Effector memory CD8-positive, alpha-beta T cell (primary cell): ENCODE results near the gene MLLT10.
A peak's percentile ranks its signal among the peaks of the same experiment; 100 is the strongest.
"Not testable (repeated sequence)": the region's sequence is repeated elsewhere in the genome, so short reads cannot be mapped to it uniquely, and the experiment has no call there.

ENCODE experiments used
- ATAC-seq: fragments of 150-1000 bp; cut with Tn5 transposase; replicated peaks from 2 replicates; pipeline ENCODE4 v1.10.0; 2021; ENCODE audit warnings: mild to moderate bottlenecking, moderate library complexity
- DNase-seq, 3 experiments: peaks; one replicate each; pipeline ENCODE4 v3.0.0; 2021
- H3K27ac Mint-ChIP-seq, 2 donors: one replicate each; pipeline ENCODE4 v1.8.0; 2022; ENCODE audit warnings: mild to moderate bottlenecking in 2 of 2, mixed read lengths in 2 of 2, moderate library complexity in 2 of 2
- H3K27me3 Mint-ChIP-seq, 2 donors: one replicate each; pipeline ENCODE4 v1.8.0; 2022; ENCODE audit warnings: mixed read lengths in 2 of 2
- H3K36me3 Mint-ChIP-seq: one replicate; pipeline ENCODE4 v1.8.0; 2022; ENCODE audit warnings: mild to moderate bottlenecking, moderate library complexity, mixed read lengths; ENCODE audit not compliant: insufficient read depth
- H3K4me1 Mint-ChIP-seq, 2 donors: one replicate each; pipeline ENCODE4 v1.8.0; 2022; ENCODE audit warnings: low read depth in 2 of 2, mixed read lengths in 2 of 2
- H3K4me3 Mint-ChIP-seq, 2 donors: one replicate each; pipeline ENCODE4 v1.8.0; 2022; ENCODE audit warnings: mild to moderate bottlenecking in 2 of 2, mixed read lengths in 2 of 2, moderate library complexity in 2 of 2
- H3K9me3 Mint-ChIP-seq, 2 donors: one replicate each; pipeline ENCODE4 v1.8.0; 2022; ENCODE audit warnings: mixed read lengths in 2 of 2

Gene MLLT10

DNA sequence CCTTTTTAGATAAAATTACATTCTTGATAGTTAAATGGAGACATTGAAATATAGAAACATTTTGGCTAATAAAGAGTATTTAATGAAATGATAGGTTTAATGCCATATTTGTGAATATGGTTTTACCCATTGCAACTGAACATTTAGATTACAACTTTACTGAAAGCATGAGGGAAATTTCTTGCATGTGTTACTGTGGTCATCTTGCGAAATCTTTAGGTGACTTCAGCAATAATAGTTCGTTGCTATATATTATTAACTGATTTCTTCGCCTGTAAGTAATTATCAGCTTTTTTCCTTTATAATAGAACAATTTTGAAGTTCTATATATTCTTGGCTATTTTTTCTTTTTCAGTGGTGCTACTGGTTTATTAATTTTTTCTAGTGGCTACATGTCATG, 83.2 kb downstream of the MLLT10 start:
- H3K4me3 Mint-ChIP-seq, result no peak overlapping the region
- H3K27me3 Mint-ChIP-seq, result no peaks in the 10 kb centered on the region
- peaks cover 31% of the 10 kb centered on the region for H3K36me3 Mint-ChIP-seq
- no peaks in the 10 kb centered on the region for H3K9me3 Mint-ChIP-seq
- H3K27ac Mint-ChIP-seq, result no peak overlapping the region
- ATAC-seq (no peak), DNase-seq (no peak)
- peaks cover 10 to 20% of the 10 kb centered on the region in 2 donors for H3K4me1 Mint-ChIP-seq

DNA sequence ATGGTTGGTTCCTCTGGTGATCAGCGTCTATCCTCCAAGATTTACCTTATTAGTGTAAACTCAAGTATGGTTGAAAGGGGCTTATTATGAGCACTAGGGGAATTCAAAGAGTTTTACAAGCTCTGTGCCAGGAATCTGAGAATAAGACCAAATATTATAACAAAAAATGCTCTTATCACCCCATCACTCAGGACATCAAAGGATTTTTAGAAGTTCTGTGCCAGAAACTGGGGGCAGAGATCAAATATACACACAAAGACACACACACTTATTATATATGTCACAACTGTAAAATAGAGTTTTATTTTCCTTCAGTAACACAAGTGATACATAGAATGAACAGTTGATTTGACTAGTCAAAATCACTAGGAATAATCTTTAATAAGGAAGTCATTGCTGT, 89.3 kb downstream of the MLLT10 start:
- H3K27ac Mint-ChIP-seq, result no peak overlapping the region
- no peaks in the 10 kb centered on the region for H3K27me3 Mint-ChIP-seq
- peaks cover 23% of the 10 kb centered on the region for H3K36me3 Mint-ChIP-seq
- H3K9me3 Mint-ChIP-seq, result no peaks in the 10 kb centered on the region
- no peak for DNase-seq
- peaks cover 14 to 17% of the 10 kb centered on the region in 2 donors for H3K4me1 Mint-ChIP-seq
- ATAC-seq, result no peak
- no peak overlapping the region for H3K4me3 Mint-ChIP-seq

DNA sequence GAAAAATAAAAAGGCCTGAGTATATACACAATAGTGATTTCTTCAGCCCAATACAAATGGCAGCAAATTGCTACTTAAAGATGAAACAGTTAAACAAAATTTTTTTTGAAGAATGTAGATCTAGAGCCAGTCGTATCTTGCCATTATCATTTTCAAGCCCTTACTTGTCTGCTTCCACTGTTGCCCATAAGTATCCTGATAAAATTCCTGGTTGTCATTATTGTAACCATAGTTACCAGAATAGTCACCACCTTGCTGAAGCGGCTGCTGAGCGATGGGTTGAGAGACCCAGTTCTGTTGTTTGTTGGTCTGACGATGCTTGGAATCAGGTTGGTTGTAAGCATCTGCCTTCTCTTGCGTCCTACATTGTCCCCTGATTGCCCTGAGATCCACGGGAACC, 90.4 kb downstream of the MLLT10 start:
- not testable (repeated sequence) for ATAC-seq, H3K27me3 Mint-ChIP-seq, H3K9me3 Mint-ChIP-seq, H3K4me3 Mint-ChIP-seq, DNase-seq
- peak overlapping the region; percentile 14 to 81 for H3K27ac Mint-ChIP-seq
- peaks cover 24% of the 10 kb centered on the region for H3K36me3 Mint-ChIP-seq
- peaks cover 14 to 19% of the 10 kb centered on the region in 2 donors for H3K4me1 Mint-ChIP-seq

DNA sequence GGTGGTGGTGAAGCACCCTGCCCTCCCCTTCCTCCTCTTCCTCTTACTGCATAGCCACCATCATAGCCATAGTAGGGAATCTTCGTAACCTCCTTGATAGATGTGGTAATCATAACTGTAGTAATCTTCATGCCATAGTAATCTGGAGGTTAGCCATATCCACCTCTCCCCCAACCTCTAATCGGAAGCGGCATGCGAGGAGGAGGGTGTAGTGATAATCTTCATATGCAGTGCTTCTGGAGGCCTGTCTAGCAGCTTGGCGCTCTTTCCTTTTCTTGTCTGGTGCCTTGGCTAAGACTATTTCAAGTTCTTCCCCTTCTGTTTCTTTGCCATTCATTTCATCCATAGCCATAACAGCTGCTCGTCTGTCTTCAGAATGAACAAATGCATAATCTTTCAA, 90.9 kb downstream of the MLLT10 start:
- Mint-ChIP-seq H3K4me1 (peaks cover 16 to 25% of the 10 kb centered on the region in 2 donors), H3K36me3 (peaks cover 20% of the 10 kb centered on the region), H3K27ac (peak overlapping the region; percentile 14 to 81), H3K27me3 (no peaks in the 10 kb centered on the region), H3K9me3 (no peaks in the 10 kb centered on the region), H3K4me3 (no peak overlapping the region)
- no peak for ATAC-seq
- no peak for DNase-seq

DNA sequence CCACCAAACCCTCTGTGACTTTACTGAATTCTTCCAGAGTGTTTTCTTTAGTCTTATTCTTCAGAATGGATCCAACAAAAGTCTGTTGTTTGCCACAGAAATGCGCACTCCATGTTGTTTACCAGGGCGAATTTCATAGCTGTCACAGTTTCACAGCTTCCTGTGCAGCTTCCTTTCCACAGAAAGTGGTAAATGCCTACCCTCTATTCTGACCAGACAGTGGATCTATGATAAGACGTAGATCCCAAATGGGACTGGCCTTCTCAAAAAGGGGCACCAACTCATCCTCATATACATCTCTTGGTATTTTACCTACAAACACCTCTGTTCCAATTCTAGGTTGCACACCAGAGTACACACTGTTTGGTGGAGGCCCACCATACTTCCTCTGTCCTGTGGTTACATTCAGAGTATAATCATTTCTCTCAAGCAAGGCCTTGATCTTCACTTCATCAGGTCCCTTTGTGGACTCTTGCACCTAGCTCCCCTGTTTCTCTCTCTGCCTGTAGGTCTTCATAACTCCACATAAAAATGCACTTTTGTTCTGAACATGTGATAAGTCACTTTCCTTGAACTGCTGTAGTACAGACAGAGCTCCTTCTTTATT, 91.7 kb downstream of the MLLT10 start:
- no peaks in the 10 kb centered on the region for H3K27me3 Mint-ChIP-seq
- no peak for ATAC-seq
- H3K4me3 Mint-ChIP-seq, result peak overlapping the region in 1 of 2 donors; percentile 3
- H3K9me3 Mint-ChIP-seq, result no peaks in the 10 kb centered on the region
- no peak for DNase-seq
- H3K27ac Mint-ChIP-seq, result peak overlapping the region; percentile 14 to 81
- H3K36me3 Mint-ChIP-seq, result peaks cover 19% of the 10 kb centered on the region
- H3K4me1 Mint-ChIP-seq, result peaks cover 19 to 26% of the 10 kb centered on the region in 2 donors

DNA sequence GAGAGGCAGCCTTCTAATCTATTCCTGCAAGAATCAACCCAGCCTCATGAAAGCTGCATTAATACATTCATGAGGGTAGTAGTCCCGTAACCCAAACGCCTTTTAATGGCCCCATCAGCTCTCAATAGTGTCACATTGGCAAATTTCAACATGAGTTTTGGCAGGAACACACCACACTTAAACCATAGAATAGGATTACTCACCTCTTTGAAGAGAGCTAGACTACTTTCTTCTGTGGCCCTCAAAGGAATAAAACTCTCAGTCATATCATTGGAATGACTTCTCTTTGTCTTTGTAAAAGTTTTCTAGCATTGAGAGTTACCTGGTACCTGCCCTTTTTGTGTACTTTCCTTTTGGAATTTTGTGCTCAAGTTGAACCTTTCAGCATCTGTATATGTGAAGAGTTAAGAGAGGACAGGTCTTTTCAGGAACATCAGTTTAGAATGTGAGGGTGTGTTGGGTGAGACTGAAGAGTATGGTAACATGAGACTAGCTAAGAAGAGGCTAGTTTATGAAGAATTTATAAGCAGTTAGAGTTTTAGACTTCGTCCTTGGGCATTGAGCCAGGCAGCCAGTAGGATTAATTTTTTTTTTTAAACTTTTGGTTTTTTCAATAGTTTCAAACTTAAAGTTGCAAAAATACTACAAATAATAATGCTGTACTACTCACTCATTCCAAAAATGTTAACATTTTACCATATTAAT, 92.6 kb downstream of the MLLT10 start:
- peak overlapping the region in 1 of 2 donors; percentile 81 for H3K27ac Mint-ChIP-seq
- peaks cover 19% of the 10 kb centered on the region for H3K36me3 Mint-ChIP-seq
- no peaks in the 10 kb centered on the region for H3K9me3 Mint-ChIP-seq

DNA sequence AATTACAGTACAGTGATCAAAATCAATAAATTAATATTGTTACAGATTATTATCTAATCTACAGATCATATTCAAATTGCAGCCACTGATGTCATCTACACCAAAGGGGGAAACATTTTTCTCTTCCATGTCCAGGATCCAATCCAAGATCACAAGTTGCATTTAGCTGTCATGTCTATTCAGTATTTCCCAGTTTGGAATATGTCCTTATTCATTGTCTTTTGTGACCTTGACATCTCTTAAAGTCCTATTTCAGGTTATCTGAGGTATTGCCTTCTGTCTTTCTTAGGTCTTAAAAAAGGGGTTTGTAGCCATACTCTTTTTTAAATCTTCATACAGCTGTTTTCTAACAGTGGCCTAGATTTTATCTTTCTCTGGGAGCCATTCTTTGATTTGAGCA, 93.3 kb downstream of the MLLT10 start:
- DNase-seq (no peak), ATAC-seq (no peak)
- Mint-ChIP-seq H3K27me3 (no peaks in the 10 kb centered on the region), H3K36me3 (peaks cover 23% of the 10 kb centered on the region), H3K9me3 (no peaks in the 10 kb centered on the region), H3K4me1 (peaks cover 19 to 32% of the 10 kb centered on the region in 2 donors), H3K27ac (peak overlapping the region in 1 of 2 donors; percentile 36), H3K4me3 (no peak overlapping the region)

More for the DNA sequence above, 92.6 kb downstream of the MLLT10 start:
- Mint-ChIP-seq H3K4me1 (peaks cover 19 to 32% of the 10 kb centered on the region in 2 donors), H3K4me3 (no peak overlapping the region), H3K27me3 (no peaks in the 10 kb centered on the region)
- no peak for DNase-seq
- ATAC-seq, result no peak

DNA sequence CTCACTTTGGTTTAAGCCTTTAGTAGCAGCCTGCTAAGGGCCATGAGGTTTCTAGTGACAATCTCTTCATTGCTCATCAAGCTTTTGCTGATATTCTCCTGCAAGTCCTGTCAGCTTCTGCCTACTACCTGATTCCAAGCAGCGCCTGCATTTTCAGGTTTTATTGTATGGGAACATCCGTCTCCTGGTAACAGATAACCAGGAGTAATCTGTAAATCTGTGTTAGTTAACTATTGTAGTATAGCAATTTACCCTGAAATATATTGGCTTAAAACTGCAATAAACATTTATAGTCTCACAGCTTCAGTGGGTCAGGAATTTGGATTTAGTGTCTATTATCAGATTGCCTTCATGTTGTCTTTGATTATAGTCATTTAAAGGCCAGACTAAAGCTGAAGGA, 94.0 kb downstream of the MLLT10 start:
- Mint-ChIP-seq H3K27ac (peak overlapping the region in 1 of 2 donors; percentile 36), H3K9me3 (no peaks in the 10 kb centered on the region), H3K27me3 (no peaks in the 10 kb centered on the region), H3K4me1 (peaks cover 19 to 32% of the 10 kb centered on the region in 2 donors), H3K36me3 (peaks cover 23% of the 10 kb centered on the region), H3K4me3 (no peak overlapping the region)
- ATAC-seq, result no peak
- no peak for DNase-seq

DNA sequence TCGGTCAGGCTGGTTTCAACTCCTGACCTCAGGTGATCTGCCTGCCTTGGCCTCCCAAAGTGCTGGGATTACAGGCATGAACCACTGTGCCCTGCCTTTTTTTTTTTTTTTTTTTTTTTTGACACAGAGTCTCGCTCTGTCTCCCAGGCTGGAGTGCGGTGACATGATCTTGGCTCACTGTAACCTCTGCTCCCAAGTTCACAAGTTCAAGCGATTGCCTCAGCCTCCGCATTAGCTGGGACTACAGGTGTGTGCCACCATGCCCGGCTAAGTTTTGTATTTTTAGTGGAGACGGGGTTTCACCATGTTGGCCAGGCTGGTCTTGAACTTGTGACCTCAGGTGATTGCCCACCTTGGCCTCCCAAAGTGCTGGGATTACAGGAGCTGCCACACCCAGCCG, 94.6 kb downstream of the MLLT10 start:
- ATAC-seq, DNase-seq, H3K9me3 Mint-ChIP-seq, H3K27me3 Mint-ChIP-seq, H3K4me3 Mint-ChIP-seq, H3K27ac Mint-ChIP-seq: not testable (repeated sequence)
- Mint-ChIP-seq H3K4me1 (peaks cover 19 to 32% of the 10 kb centered on the region in 2 donors), H3K36me3 (peaks cover 23% of the 10 kb centered on the region)

DNA sequence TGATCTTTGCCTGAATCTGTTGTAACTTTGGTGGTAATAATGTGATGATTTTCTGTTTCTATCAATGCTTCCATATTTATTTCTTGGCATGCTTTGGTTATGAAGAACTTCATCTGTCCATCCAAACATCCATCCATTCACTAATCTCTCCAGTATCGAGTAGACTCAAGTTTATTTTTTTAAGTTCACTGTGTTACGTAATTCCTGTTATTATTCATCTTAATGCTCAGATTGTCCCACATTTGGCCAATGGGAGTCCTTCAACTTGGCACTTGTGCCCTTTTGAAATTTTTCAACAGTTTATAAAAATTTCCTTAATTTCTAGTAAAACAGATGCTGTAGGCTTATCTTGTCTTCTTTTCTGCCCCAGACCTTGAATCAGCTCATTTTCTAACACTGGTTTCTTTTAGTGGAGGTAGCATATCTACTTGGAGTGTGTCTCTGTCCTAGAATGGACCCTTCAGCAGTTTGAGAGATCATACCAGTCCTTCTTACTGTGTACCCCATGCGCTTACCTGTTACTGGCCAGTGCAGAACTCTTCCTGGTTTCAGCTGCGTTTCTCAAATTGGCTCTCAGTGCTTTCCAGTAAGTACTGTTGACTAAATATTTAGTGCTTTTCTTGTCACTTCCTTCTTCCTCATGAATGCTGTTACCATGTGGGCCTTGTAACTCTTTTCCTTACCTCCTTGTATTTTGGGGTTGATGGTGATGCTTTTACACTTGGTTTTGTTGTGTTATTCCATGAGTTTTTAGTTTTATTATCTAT, 100.8 kb downstream of the MLLT10 start:
- Mint-ChIP-seq H3K4me1 (peaks cover 18 to 40% of the 10 kb centered on the region in 2 donors), H3K4me3 (no peak overlapping the region), H3K36me3 (peaks cover 20% of the 10 kb centered on the region), H3K9me3 (no peaks in the 10 kb centered on the region), H3K27me3 (no peaks in the 10 kb centered on the region), H3K27ac (peak overlapping the region in 1 of 2 donors; percentile 57)
- ATAC-seq (no peak), DNase-seq (no peak)

DNA sequence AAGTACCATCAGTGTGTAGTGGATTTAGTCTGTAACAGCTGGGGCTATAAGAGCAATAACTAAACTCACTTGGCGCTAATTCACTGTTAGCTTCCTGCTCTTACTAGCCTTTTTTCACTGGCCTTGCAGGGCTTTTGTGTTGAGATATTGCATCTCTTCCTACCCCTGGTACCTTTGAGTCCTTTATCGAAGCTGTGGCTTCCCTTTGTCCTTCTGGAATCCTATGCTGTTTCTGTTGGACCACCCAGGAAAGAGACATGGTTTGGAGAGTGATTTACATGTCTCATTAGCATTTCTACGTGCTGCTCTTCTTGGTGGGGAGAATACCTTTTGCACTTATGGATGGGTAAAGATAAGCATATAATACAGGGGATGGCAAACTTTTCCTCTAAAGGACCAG, 103.8 kb downstream of the MLLT10 start:
- H3K4me3 Mint-ChIP-seq, result no peak overlapping the region
- H3K4me1 Mint-ChIP-seq, result peaks cover 14 to 32% of the 10 kb centered on the region in 2 donors
- peak overlapping the region in 1 of 2 donors; percentile 25 for H3K27ac Mint-ChIP-seq
- H3K36me3 Mint-ChIP-seq, result peaks cover 14% of the 10 kb centered on the region
- DNase-seq (no peak), ATAC-seq (no peak)
- no peaks in the 10 kb centered on the region for H3K9me3 Mint-ChIP-seq
- no peaks in the 10 kb centered on the region for H3K27me3 Mint-ChIP-seq

DNA sequence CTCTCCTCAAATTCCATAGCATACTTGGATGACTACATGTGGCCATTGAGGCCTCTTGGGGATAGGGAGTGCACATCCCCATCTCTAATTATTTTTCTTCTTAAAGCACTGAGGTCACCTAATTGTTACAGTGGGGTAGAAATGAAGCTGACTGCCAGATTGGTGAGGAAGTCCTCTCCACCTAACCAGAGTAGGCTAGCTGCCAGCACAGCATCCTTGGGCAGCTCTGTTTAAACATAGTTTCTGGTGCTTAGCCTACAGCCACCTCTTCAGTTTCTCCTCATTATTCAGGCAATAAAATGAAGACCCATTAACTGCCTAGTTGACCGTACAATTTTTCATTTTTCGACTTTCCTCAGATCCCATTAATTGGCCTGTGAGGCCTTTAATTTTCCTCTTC, 104.6 kb downstream of the MLLT10 start:
- no peaks in the 10 kb centered on the region for H3K9me3 Mint-ChIP-seq
- H3K4me1 Mint-ChIP-seq, result peaks cover 14 to 33% of the 10 kb centered on the region in 2 donors
- peak overlapping the region in 1 of 2 donors; percentile 73 for H3K27ac Mint-ChIP-seq
- H3K4me3 Mint-ChIP-seq, result no peak overlapping the region
- DNase-seq (no peak), ATAC-seq (no peak)
- H3K36me3 Mint-ChIP-seq, result peaks cover 14% of the 10 kb centered on the region
- H3K27me3 Mint-ChIP-seq, result no peaks in the 10 kb centered on the region

DNA sequence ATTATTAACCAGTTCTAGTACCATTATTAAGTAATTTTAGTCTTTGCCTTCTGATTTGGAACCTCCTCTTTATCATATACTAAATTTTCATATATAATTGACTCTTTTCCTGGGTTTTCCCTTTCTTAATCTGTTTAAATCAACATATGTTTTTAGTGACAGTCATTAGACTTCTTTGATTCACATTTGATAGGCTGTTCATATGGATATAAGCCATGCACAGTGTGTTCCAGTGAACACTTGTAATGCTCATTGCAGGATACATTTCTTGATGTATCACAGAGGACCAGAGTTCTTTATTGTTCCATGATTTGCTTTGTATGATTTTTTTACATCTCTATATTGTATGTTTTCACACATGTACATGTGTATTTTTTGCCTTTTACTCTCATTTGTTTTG, 114.0 kb downstream of the MLLT10 start:
- Mint-ChIP-seq H3K4me3 (no peak overlapping the region), H3K27me3 (no peaks in the 10 kb centered on the region), H3K9me3 (peaks cover 0 to 2% of the 10 kb centered on the region in 2 donors), H3K27ac (peak overlapping the region in 1 of 2 donors; percentile 90), H3K36me3 (peaks cover 8% of the 10 kb centered on the region), H3K4me1 (peaks cover 15 to 44% of the 10 kb centered on the region in 2 donors)
- ATAC-seq, result no peak
- DNase-seq, result no peak
